Measurements from ENCODE around the gene USP3. TPM values are rescaled to one million over a fixed set of nuclear protein-coding genes. Genes with fewer than 3 reads are reported as not detected.

The USP3 gene
- total RNA-seq, 2 donors from 2014 or later = 48.8 to 50.1 TPM

DNA sequence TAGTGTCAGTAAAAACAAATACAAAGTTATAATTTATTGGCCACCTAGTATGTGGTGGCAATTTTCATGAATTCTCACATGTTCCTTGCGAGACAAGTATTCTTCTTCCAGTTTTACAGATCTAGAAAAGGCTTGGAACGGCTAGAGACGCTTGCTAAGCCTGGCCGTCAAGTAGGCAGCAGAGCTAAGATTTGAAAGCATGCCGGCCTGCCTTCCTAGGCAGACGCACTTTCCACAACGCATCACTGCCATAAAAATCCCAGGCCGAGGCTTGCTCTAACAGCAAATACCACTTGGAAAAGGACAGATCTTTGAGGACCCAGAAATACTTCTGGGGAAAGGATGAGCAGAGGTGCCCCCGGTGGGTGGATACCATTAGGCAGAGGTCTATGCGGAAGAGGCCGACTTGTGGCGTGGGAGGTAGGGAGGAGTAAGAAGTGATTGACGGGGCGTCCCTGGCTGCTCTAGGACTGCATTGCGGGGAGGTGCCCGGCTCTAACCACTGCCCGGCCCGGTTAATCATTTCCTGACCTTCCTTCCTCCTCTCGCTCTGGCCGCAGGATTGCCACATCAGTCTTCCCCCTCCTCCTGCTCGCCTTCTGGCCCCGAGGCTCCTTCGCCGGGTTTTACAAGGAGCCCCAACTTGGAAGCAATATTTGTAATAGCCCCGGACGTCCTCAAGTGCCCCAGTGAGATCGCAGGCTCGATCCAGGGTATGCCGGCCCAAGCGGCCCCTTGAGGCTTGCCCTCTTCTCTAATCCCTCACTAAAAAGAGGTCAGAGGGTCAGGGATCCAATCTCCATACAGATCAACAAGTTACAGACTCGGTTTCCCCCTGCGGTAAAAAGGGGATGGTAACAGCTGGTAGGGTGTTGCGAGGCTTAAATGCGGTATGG, 1.3 kb upstream of the USP3 start:
- Histone ChIP-seq H3K4me1 (peaks cover 58% of the 10 kb centered on the region), H3K27ac (peak overlapping the region; percentile 97 to 99 (median 98)), H3K4me3 (peak overlapping the region in 1 of 2 donors; percentile 72), H3K9me3 (no peaks in the 10 kb centered on the region), H3K36me3 (replicated peaks in 1 of 2; ENCODE audit: insufficient read depth in 1 of 2, low read depth in 2 of 2) (no peaks in the 10 kb centered on the region), H3K27me3 (no peaks in the 10 kb centered on the region)
- ATAC-seq = peak; percentile 71
- TF ChIP-seq, protein P1, sequence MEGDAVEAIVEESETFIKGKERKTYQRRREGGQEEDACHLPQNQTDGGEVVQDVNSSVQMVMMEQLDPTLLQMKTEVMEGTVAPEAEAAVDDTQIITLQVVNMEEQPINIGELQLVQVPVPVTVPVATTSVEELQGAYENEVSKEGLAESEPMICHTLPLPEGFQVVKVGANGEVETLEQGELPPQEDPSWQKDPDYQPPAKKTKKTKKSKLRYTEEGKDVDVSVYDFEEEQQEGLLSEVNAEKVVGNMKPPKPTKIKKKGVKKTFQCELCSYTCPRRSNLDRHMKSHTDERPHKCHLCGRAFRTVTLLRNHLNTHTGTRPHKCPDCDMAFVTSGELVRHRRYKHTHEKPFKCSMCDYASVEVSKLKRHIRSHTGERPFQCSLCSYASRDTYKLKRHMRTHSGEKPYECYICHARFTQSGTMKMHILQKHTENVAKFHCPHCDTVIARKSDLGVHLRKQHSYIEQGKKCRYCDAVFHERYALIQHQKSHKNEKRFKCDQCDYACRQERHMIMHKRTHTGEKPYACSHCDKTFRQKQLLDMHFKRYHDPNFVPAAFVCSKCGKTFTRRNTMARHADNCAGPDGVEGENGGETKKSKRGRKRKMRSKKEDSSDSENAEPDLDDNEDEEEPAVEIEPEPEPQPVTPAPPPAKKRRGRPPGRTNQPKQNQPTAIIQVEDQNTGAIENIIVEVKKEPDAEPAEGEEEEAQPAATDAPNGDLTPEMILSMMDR (IDR thresholded peaks at IDR 0.05) = peak in 4 of 7 experiments; percentile 2 to 18 (median 8)
- TF ChIP-seq POLR2A (IDR thresholded peaks at IDR 0.05) = peak; percentile 77 to 94 (median 93)
- 7% methylated on average over 34 of the region's 34 CpGs for WGBS, 2 donors
- peak; percentile 95 to 99 (median 96) for DNase-seq
- intact Hi-C loops (cut with DNase I) = loop anchor here (10.0 kb wide), 1 partner anchor 62 kb away; no protein-coding TSS in a partner anchor

DNA sequence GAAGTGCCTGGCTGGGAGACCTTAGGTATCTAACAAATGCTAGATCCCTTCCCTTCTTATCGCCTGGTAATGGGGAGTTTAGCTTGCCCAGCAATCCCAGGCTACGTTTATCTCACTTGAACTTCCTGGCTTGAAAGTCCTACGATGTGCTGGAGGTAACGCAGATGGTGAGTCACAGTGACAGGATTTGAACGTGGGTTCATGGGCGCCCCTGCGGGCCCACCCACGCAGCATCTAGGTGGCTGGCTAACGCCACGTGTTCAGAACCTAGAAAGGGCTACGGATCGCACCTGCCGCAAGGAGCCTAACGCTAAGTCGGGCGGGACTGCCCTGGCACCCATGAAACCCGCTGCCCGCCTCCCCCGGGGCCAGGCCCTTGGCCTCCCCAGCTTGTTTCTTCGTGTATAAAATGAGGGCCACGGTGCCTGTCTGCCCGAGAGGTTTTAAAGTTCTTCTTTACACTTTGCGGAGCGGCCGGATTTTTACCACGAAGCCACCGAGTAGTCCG, 600 bp upstream of the USP3 start:
- 0% methylated on average over 7 to 28 of the region's 28 CpGs for WGBS, 2 donors
- peak; percentile 31 for ATAC-seq
- H3K4me1 ChIP-seq = peaks cover 66% of the 10 kb centered on the region

DNA sequence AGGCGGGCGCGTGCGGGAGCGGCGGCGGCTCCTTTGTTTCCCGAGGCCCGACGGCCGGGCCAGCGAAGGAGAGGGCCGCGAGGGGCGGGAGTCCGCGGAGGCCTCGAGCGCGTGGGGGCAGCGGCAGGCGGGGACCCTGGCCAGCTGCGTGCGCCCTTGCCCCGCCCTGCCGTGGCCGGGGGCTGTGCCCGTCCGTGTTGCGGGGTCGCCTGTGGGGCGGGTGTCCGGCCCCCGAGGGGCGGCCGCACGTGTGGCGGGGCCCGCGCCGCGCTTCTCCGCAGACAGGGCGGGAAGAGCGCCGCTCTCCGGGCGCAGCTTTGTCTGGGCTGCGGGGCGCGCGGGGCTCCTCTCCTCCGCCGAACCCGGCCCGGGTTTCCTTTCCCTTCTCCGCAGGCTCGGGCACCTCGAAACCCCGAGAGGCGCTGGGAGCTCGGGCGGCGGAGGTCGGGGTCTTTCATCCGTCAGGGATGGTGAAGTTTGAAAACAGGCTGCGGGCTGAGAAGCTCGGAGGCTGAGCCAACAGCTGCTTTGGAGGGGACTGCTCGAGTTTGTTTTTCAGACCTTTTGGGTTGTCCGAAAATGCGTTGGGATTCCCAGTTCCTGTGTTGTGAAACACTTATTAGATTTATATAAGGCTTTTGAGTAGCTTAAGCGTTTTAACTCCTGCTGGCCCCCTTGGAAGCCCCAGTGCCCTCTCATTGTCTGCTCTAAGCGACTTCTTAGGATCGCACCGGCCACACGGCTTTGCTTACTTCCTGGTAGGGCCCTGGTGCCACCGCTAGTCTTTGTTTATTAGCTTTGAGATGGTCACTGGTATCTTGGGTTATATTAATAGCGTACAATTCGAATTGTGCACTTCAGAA, 817 bp downstream of the USP3 start:
- peak; percentile 24 to 91 (median 88) for TF ChIP-seq POLR2A (IDR thresholded peaks at IDR 0.05)
- TF ChIP-seq, protein P1 (IDR thresholded peaks at IDR 0.05) = peak in 6 of 7 experiments; percentile 11 to 59 (median 56)
- Histone ChIP-seq H3K27ac (peak overlapping the region; percentile 97 to 99 (median 98)), H3K4me1 (peaks cover 73% of the 10 kb centered on the region), H3K36me3 (replicated peaks in 1 of 2; ENCODE audit: insufficient read depth in 1 of 2, low read depth in 2 of 2) (no peaks in the 10 kb centered on the region), H3K9me3 (no peaks in the 10 kb centered on the region), H3K27me3 (no peaks in the 10 kb centered on the region), H3K4me3 (peak overlapping the region; percentile 63 to 71)
- peak; percentile 78 to 84 (median 81) for DNase-seq
- ATAC-seq = peak; percentile 2
- intact Hi-C loops (cut with DNase I) = loop anchor here (10.0 kb wide), 1 partner anchor 60 kb away; no protein-coding TSS in a partner anchor
- 0 to 1% methylated on average over 12 to 49 of the region's 79 CpGs for WGBS, 2 donors

More for the DNA sequence above, 600 bp upstream of the USP3 start:
- TF ChIP-seq, protein P1 (IDR thresholded peaks at IDR 0.05) = no peak
- TF ChIP-seq POLR2A (IDR thresholded peaks at IDR 0.05) = peak in 2 of 3 donors; percentile 70 to 72
- peak; percentile 71 to 87 (median 76) for DNase-seq
- Histone ChIP-seq H3K4me3 (peak overlapping the region in 1 of 2 donors; percentile 72), H3K9me3 (no peaks in the 10 kb centered on the region), H3K36me3 (replicated peaks in 1 of 2; ENCODE audit: insufficient read depth in 1 of 2, low read depth in 2 of 2) (no peaks in the 10 kb centered on the region), H3K27ac (peak overlapping the region; percentile 97 to 99 (median 98)), H3K27me3 (no peaks in the 10 kb centered on the region)
- intact Hi-C loops (cut with DNase I) = loop anchor here (10.0 kb wide), 1 partner anchor 61 kb away; no protein-coding TSS in a partner anchor

DNA sequence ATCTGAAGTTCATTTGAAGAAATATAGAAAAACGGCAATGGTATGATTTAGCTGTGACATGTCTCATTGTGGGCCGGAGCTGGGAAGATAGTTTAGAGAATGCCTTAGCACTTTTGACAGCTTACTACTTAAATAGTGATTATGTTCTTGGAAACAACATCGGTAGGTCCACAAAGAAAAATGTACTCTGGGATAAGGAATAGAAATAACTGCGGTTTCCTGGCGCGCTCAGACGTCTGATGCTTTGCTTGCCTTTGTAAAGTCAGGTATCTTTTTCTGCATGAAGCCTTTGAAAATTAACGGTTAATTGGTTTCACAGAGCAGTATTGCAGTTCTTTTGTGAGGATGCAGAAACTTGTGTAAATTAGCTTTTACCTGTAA, 1.4 kb downstream of the USP3 start:
- intact Hi-C loops (cut with DNase I) = loop anchor here (10.0 kb wide), 1 partner anchor 59 kb away; no protein-coding TSS in a partner anchor
- H3K27me3 ChIP-seq = no peaks in the 10 kb centered on the region
- no peaks in the 10 kb centered on the region for H3K36me3 ChIP-seq (replicated peaks in 1 of 2; ENCODE audit: insufficient read depth in 1 of 2, low read depth in 2 of 2)
- 3% methylated on average over 8 of the region's 8 CpGs for WGBS, 2 donors
- no peaks in the 10 kb centered on the region for H3K9me3 ChIP-seq
- ATAC-seq (no peak), DNase-seq (no peak)
- TF ChIP-seq, protein P1 (IDR thresholded peaks at IDR 0.05) = peak in 2 of 7 experiments; percentile 4 to 13
- TF ChIP-seq POLR2A (IDR thresholded peaks at IDR 0.05) = no peak
- H3K27ac ChIP-seq = peak overlapping the region; percentile 97 to 99 (median 98)
- peak overlapping the region; percentile 63 to 71 for H3K4me3 ChIP-seq
- H3K4me1 ChIP-seq = peaks cover 73% of the 10 kb centered on the region

All from body of pancreas (tissue), 4 donors.